ENCODE results near the gene PRKG1. TPM values are rescaled to one million over a fixed set of nuclear protein-coding genes. Genes with fewer than 3 reads are reported as not detected.

Gene PRKG1
- total and polyA plus RNA-seq, 2 of the 8 experiments (the other 6 are each of a cell fraction or from before 2014, with no cell fraction given) = 4.2 to 15.2 TPM

- CTCF ChIA-PET (ENCODE audit: partially characterized antibody) = interaction anchor here (1.6 kb wide), 1 partner anchor 107 kb away, joined by 3 read pairs; no protein-coding TSS in a partner anchor
- no peak overlapping the region for H2BK15ac ChIP-seq (ENCODE audit: low read length)
- WGBS, 2 experiments (ENCODE audit: extremely low coverage in 1 of 2, insufficient coverage in 1 of 2, insufficient read length in 1 of 2, insufficient replicate concordance in 2 of 2, low coverage in 1 of 2, low lambda C conversion rate in 2 of 2, missing lambda C conversion rate in 1 of 2) = 87% methylated on average over 3 of the region's 3 CpGs; no CpG with 5 or more reads in 1 of the 2 experiments
- TF ChIP-seq FOSL1 (IDR thresholded peaks at IDR 0.05; ENCODE audit: insufficient read depth, low read depth, low read length) = no peak
- TF ChIP-seq TAF1 (IDR thresholded peaks at IDR 0.05; ENCODE audit: low read depth, low read length) = no peak
- no peak for TF ChIP-seq CREB1 (IDR thresholded peaks at IDR 0.05)
- no peak for TF ChIP-seq SIN3A (conservative IDR thresholded peaks at IDR 0.05 in 1 of 2, IDR thresholded peaks at IDR 0.05 in 1 of 2; ENCODE audit: low read depth in 1 of 2, low read length in 2 of 2)
- TF ChIP-seq ATF3 (IDR thresholded peaks at IDR 0.05; ENCODE audit: insufficient read depth, low read depth, low read length) = no peak
- TF ChIP-seq MAFK (IDR thresholded peaks at IDR 0.05; ENCODE audit: low read depth, low read length) = no peak
- no peak for TF ChIP-seq TEAD4 (IDR thresholded peaks at IDR 0.05; ENCODE audit: low read depth, low read length)
- TF ChIP-seq ATF2 (IDR thresholded peaks at IDR 0.05; ENCODE audit: low read length) = no peak
- no peak for TF ChIP-seq RXRA (IDR thresholded peaks at IDR 0.05; ENCODE audit: insufficient read depth, low read depth, low read length)
- TF ChIP-seq SIX5 (IDR thresholded peaks at IDR 0.05; ENCODE audit: low read depth, low read length) = no peak
- no peak for TF ChIP-seq CHD2 (IDR thresholded peaks at IDR 0.05; ENCODE audit: low read length)
- no peak for TF ChIP-seq GABPA (IDR thresholded peaks at IDR 0.05; ENCODE audit: borderline replicate concordance, insufficient read depth, low read length)
- no peak for TF ChIP-seq KDM1A (IDR thresholded peaks at IDR 0.05; ENCODE audit: borderline replicate concordance, low read length)
Observed at GRCh38 chr10:51874131-51874530, 799.8 kb downstream of the PRKG1 start.

More at GRCh38 chr10:51874131-51874530, 799.8 kb downstream of the PRKG1 start:
- Histone ChIP-seq H3K18ac (ENCODE audit: extremely low read depth, low read length) (no peak overlapping the region), H3K14ac (ENCODE audit: insufficient read length) (no peak overlapping the region), H3K9me3 (ENCODE audit: insufficient read depth in 2 of 2, low read depth in 1 of 2, low read length in 1 of 2) (no peaks in the 10 kb centered on the region), H4K91ac (replicated peaks; ENCODE audit: insufficient read length, low read length) (no peak overlapping the region), H4K20me1 (replicated peaks in 1 of 2; ENCODE audit: control insufficient read depth in 1 of 2, insufficient read depth in 2 of 2, low read length in 2 of 2) (no peaks in the 10 kb centered on the region), H3K27ac (ENCODE audit: low read depth, low read length) (no peak overlapping the region), H3K79me1 (ENCODE audit: low read depth, low read length) (no peaks in the 10 kb centered on the region), H3K4ac (replicated peaks; ENCODE audit: insufficient read length, low read depth, low read length) (no peak overlapping the region), H4K8ac (ENCODE audit: extremely low read depth, insufficient read depth, low read length) (no peak overlapping the region), H3K56ac (replicated peaks; ENCODE audit: insufficient read length, low read depth, low read length) (no peak overlapping the region), H2BK120ac (replicated peaks; ENCODE audit: low read depth, low read length) (no peak overlapping the region), H2BK20ac (ENCODE audit: low read length) (no peak overlapping the region), H3K9ac (replicated peaks in 1 of 4; ENCODE audit: extremely low read depth in 1 of 4, low read depth in 3 of 4, low read length in 3 of 4) (no peak overlapping the region), H2BK5ac (ENCODE audit: low read depth, low read length) (no peak overlapping the region), H3K79me2 (ENCODE audit: control insufficient read depth in 1 of 2, insufficient read depth in 2 of 2, low read length in 2 of 2) (no peaks in the 10 kb centered on the region), H3K23ac (ENCODE audit: insufficient read length) (no peak overlapping the region), H3K4me3 (ENCODE audit: extremely low read depth in 1 of 4, insufficient read depth in 2 of 4, low read depth in 3 of 4, low read length in 4 of 4) (no peak overlapping the region), H4K5ac (ENCODE audit: insufficient read length, low read depth, low read length) (no peak overlapping the region), H3K27me3 (replicated peaks in 1 of 4; ENCODE audit: control insufficient read depth in 3 of 4, extremely low read depth in 1 of 4, insufficient read depth in 3 of 4, low read length in 3 of 4) (no peaks in the 10 kb centered on the region), H3K4me1 (replicated peaks in 1 of 4; ENCODE audit: control insufficient read depth in 3 of 4, insufficient read depth in 4 of 4, low read length in 3 of 4) (no peaks in the 10 kb centered on the region; a peak in 1 of 7 replicates), H3K36me3 (ENCODE audit: control insufficient read depth in 2 of 4, insufficient read depth in 4 of 4, low read length in 3 of 4) (no peaks in the 10 kb centered on the region), H3K4me2 (ENCODE audit: insufficient read depth in 1 of 2, low read depth in 2 of 2, low read length in 2 of 2) (no peak overlapping the region), H2AFZ (ENCODE audit: low read length) (no peak overlapping the region), H2AK5ac (ENCODE audit: low read depth, low read length) (no peak overlapping the region), H3K23me2 (ENCODE audit: low read depth, low read length) (no peaks in the 10 kb centered on the region), H2BK12ac (ENCODE audit: low read depth, low read length) (no peak overlapping the region)
- DNase-seq (ENCODE audit: low read depth in 1 of 2, low spot score in 2 of 2) (no peak), FAIRE-seq (no peak)
- POLR2A ChIA-PET (ENCODE audit: partially characterized antibody) = no interaction called here

All from H1 (cell line).